Bronchial epithelial cell (primary cell): Measurements from ENCODE around the gene CYP4B1. TPM values are rescaled to one million over a fixed set of nuclear protein-coding genes. Genes with fewer than 3 reads are reported as not detected.
"Not testable (repeated sequence)": the region's sequence is repeated elsewhere in the genome, so short reads cannot be mapped to it uniquely, and the experiment has no call there.

ENCODE experiments used
- DNase-seq: peaks from one replicate; pipeline ENCODE4 v3.0.0-alpha.2; 2010; ENCODE audit warnings: low read depth
- FAIRE-seq: peaks from 2 replicates; lab custom pipeline; 2011; peaks lifted over from hg19 to GRCh38; lab: Jason Lieb, UNC
- H3K27me3 ChIP-seq: 2 replicates; pipeline ENCODE4 v1.5.1; 2011; ENCODE audit warnings: low read length; ENCODE audit not compliant: control insufficient read depth, insufficient read depth
- H3K36me3 ChIP-seq: 2 replicates; pipeline ENCODE4 v1.5.1; 2011; ENCODE audit warnings: low read length; ENCODE audit not compliant: control insufficient read depth, insufficient read depth
- H3K4me3 ChIP-seq: 2 replicates; pipeline ENCODE4 v1.5.1; 2011; ENCODE audit warnings: mild to moderate bottlenecking, low read depth, low read length, control low read depth
- total RNA-seq: library from RNA; depleted of rRNA; stranded (reverse); fragments of >200 nt; gene quantifications from 2 replicates; pipeline ENCODE4 v1.2.1, GENCODE V29; 2014
- TF ChIP-seq, protein P1 (sequence below): IDR thresholded peaks from 2 replicates; pipeline ENCODE4 v1.5.1; 2011; ENCODE audit warnings: mild to moderate bottlenecking, moderate library complexity, low read length, control low read depth, inconsistent platforms; ENCODE audit not compliant: insufficient read depth, severe bottlenecking

Gene CYP4B1
- total RNA-seq, 1 donor from 2014 or later = not detected

DNA sequence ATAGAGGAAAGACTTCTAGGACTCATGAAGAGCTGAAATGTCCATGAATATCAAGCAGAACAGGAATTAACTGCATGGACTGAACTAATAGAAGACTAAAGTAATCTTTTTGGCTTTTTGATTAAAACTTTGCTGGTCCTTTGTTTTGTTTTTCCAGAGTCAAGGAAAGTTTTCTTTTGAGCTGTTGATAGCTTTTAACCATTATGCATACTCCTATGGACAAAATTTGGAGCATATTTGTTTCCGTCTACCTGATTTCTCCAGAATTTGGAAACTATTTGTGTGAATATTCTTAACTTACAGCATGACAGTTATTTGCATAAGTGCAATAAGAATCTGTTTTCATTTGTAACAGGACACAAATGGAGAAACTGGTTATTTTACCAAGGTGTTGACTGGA, 24.5 kb upstream of the CYP4B1 start:
- TF ChIP-seq, protein P1, sequence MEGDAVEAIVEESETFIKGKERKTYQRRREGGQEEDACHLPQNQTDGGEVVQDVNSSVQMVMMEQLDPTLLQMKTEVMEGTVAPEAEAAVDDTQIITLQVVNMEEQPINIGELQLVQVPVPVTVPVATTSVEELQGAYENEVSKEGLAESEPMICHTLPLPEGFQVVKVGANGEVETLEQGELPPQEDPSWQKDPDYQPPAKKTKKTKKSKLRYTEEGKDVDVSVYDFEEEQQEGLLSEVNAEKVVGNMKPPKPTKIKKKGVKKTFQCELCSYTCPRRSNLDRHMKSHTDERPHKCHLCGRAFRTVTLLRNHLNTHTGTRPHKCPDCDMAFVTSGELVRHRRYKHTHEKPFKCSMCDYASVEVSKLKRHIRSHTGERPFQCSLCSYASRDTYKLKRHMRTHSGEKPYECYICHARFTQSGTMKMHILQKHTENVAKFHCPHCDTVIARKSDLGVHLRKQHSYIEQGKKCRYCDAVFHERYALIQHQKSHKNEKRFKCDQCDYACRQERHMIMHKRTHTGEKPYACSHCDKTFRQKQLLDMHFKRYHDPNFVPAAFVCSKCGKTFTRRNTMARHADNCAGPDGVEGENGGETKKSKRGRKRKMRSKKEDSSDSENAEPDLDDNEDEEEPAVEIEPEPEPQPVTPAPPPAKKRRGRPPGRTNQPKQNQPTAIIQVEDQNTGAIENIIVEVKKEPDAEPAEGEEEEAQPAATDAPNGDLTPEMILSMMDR = no peak
- FAIRE-seq = no peak

GRCh38 chr1:46778456-46778855, 20.4 kb upstream of the CYP4B1 start:
- not testable (repeated sequence) for FAIRE-seq

More for the DNA sequence above, 24.5 kb upstream of the CYP4B1 start:
- DNase-seq = no peak
- Histone ChIP-seq H3K27me3 (no peaks in the 10 kb centered on the region), H3K36me3 (no peaks in the 10 kb centered on the region), H3K4me3 (no peak overlapping the region)

DNA sequence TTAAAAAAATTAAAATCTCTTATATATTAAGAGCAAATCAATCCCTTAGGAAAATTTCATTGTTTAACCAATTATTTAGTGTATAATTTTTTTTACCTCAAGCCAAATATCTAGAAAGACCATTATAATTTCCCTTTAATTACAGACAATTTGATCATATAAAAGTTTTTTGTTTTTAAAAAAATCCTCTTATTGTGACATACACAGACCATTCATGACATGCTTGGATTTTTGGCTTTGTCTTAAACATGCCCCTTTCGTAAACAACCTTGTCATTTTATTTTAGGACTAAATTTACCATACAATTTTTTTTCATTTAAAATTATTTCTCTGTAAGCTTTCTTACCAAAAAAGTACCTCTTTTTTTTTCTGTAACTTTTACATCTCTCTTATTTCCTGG, 14.2 kb upstream of the CYP4B1 start:
- DNase-seq (no peak), FAIRE-seq (no peak)

More at GRCh38 chr1:46778456-46778855, 20.4 kb upstream of the CYP4B1 start:
- DNase-seq, H3K27me3 ChIP-seq, H3K36me3 ChIP-seq, H3K4me3 ChIP-seq: not testable (repeated sequence)

DNA sequence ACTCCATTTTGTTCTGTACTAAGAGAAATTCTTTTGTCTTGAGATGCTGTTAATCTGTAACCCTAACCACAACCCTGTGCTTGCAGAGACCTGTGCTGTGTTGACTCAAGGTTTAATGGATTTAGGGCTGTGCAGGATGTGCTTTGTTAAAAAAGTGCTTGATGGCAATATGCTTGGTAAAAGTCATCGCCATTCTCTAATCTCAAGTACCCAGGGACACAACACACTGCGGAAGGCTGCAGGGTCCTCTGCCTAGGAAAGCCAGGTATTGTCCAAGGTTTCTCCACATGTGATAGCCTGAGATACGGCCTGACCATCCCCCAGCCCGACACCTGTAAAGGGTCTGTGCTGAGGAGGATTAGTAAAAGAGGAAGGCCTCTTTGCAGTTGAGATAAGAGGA, 10.2 kb upstream of the CYP4B1 start:
- FAIRE-seq (peak; percentile 66), DNase-seq (peak; percentile 91)
- H3K4me3 ChIP-seq = not testable (repeated sequence)

More for the DNA sequence above, 14.2 kb upstream of the CYP4B1 start:
- no peak overlapping the region for H3K4me3 ChIP-seq
- no peaks in the 10 kb centered on the region for H3K27me3 ChIP-seq
- H3K36me3 ChIP-seq = no peaks in the 10 kb centered on the region
- TF ChIP-seq, protein P1 = no peak

GRCh38 chr1:46790446-46791101, 8.3 kb upstream of the CYP4B1 start:
- Histone ChIP-seq H3K36me3 (no peaks in the 10 kb centered on the region), H3K27me3 (no peaks in the 10 kb centered on the region), H3K4me3 (no peak overlapping the region)
- TF ChIP-seq, protein P1 = no peak
- no peak for DNase-seq
- FAIRE-seq = no peak

More for the DNA sequence above, 10.2 kb upstream of the CYP4B1 start:
- not testable (repeated sequence) for H3K27me3 ChIP-seq, H3K36me3 ChIP-seq

DNA sequence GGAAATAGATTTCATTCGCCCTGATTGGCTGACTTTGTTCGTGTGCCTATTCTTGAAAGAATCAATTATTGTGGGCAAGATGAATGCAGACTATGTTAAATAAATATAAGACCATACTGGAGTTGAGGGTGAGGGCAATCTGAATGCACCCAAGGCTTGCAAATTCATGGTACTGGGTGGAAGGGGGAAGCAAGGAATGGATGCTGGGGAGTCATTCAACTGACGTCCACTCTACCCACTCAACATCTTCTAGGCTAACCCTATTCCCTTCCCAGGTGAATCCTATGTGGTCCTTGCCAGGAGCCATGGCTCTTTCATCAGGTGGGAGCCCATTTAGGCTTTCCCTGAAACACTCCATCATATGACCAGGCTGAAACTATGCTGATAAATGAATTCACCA, 5.7 kb upstream of the CYP4B1 start:
- DNase-seq = no peak
- Histone ChIP-seq H3K27me3 (no peaks in the 10 kb centered on the region), H3K36me3 (no peaks in the 10 kb centered on the region), H3K4me3 (no peak overlapping the region)
- TF ChIP-seq, protein P1 = no peak
- FAIRE-seq = no peak
